HEK293 (cell line): ENCODE data around the gene PTPRN2.
A peak's percentile ranks its signal among the peaks of the same experiment; 100 is the strongest.
"Not testable (repeated sequence)": the region's sequence is repeated elsewhere in the genome, so short reads cannot be mapped to it uniquely, and the experiment has no call there.

Source experiments
- CTCF ChIA-PET: fragments of 350-600 bp; formaldehyde crosslinking; extraction: SDS; loops from one replicate; lab custom pipeline; 2021; ENCODE audit warnings: antibody characterized with exemption; lab: Yijun Ruan, JAX
- POLR2A ChIA-PET: fragments of 300-600 bp; formaldehyde crosslinking; extraction: SDS; loops from one replicate; lab custom pipeline; 2020; ENCODE audit warnings: antibody characterized with exemption, inconsistent platforms; lab: Yijun Ruan, JAX
- H3K27ac ChIP-seq: fragments of 200-500 bp; sonication (Bioruptor generic); 2 replicates; pipeline ENCODE4 v1.5.1; 2014; ENCODE audit warnings: low read depth, low read length, control low read depth, inconsistent platforms; ENCODE audit errors: extremely low read depth
- H3K36me3 ChIP-seq, 2 experiments: fragments of 200-500 bp in 1 of 2; sonication (Bioruptor generic) in 1 of 2; 1 replicate in 1 of 2; 2 replicates in 1 of 2; pipeline ENCODE4 v1.5.1; 2014 to 2017; ENCODE audit warnings: inconsistent platforms in 2 of 2, low read length in 2 of 2; ENCODE audit not compliant: control insufficient read depth in 2 of 2, insufficient read depth in 1 of 2
- H3K4me1 ChIP-seq: fragments of 200-500 bp; sonication (Bioruptor generic); 2 replicates; pipeline ENCODE4 v1.5.1; 2014; ENCODE audit warnings: mild to moderate bottlenecking, low read length, inconsistent platforms; ENCODE audit not compliant: control insufficient read depth, insufficient read depth
- H3K4me3 ChIP-seq: 2 replicates; pipeline ENCODE4 v1.5.1; 2011; ENCODE audit warnings: low read depth, mild to moderate bottlenecking, control low read depth, low read length, moderate library complexity
- H3K9me3 ChIP-seq: fragments of 200-500 bp; sonication (Bioruptor generic); 2 replicates; pipeline ENCODE4 v1.5.1; 2014; ENCODE audit warnings: low read depth, low read length, inconsistent platforms; ENCODE audit not compliant: control insufficient read depth, insufficient read depth
- GLIS1 ChIP-seq: fragments of 450-650 bp; formaldehyde crosslinking; IDR thresholded peaks from 2 replicates; pipeline ENCODE4 v1.5.1; 2016; ENCODE audit warnings: missing biosample characterization, missing genetic modification characterization
- INSM2 ChIP-seq: fragments of 450-650 bp; formaldehyde crosslinking; IDR thresholded peaks from 2 replicates; pipeline ENCODE4 v1.5.1; 2016; ENCODE audit warnings: missing biosample characterization, missing genetic modification characterization
- SCRT1 ChIP-seq: fragments of 450-650 bp; formaldehyde crosslinking; IDR thresholded peaks from 2 replicates; pipeline ENCODE4 v1.5.1; 2016; ENCODE audit warnings: missing biosample characterization, missing genetic modification characterization, borderline replicate concordance
- SETDB1 ChIP-seq: IDR thresholded peaks from one replicate; pipeline ENCODE4 v1.6.1; 2017; ENCODE audit warnings: mild to moderate bottlenecking, low read length, moderate library complexity, mixed read lengths; ENCODE audit not compliant: insufficient read length
- SP2 ChIP-seq: fragments of 450-650 bp; formaldehyde crosslinking; IDR thresholded peaks from 2 replicates; pipeline ENCODE4 v1.5.1; 2016; ENCODE audit warnings: missing biosample characterization, missing genetic modification characterization
- ZNF133 ChIP-seq: fragments of 450-650 bp; formaldehyde crosslinking; IDR thresholded peaks from 2 replicates; pipeline ENCODE4 v1.5.1; 2016; ENCODE audit warnings: missing biosample characterization, missing genetic modification characterization
- ZNF184 ChIP-seq: fragments of 450-650 bp; IDR thresholded peaks from 2 replicates; pipeline ENCODE4 v1.5.1; 2018; ENCODE audit warnings: missing biosample characterization, mild to moderate bottlenecking, missing genetic modification characterization
- ZNF223 ChIP-seq: fragments of 450-650 bp; formaldehyde crosslinking; IDR thresholded peaks from 2 replicates; pipeline ENCODE4 v1.5.1; 2016; ENCODE audit warnings: missing biosample characterization, missing genetic modification characterization
- ZNF324 ChIP-seq: fragments of 450-650 bp; formaldehyde crosslinking; IDR thresholded peaks from 2 replicates; pipeline ENCODE4 v1.5.1; 2016; ENCODE audit warnings: missing biosample characterization, missing genetic modification characterization
- ZNF350 ChIP-seq: fragments of 450-650 bp; formaldehyde crosslinking; IDR thresholded peaks from 2 replicates; pipeline ENCODE4 v1.5.0; 2017; ENCODE audit warnings: missing biosample characterization, mild to moderate bottlenecking, missing genetic modification characterization
- ZNF426 ChIP-seq: fragments of 450-650 bp; formaldehyde crosslinking; IDR thresholded peaks from 2 replicates; pipeline ENCODE4 v1.5.1; 2017; ENCODE audit warnings: missing biosample characterization, missing genetic modification characterization, mild to moderate bottlenecking, inconsistent platforms, moderate library complexity
- ZNF548 ChIP-seq: fragments of 450-650 bp; formaldehyde crosslinking; IDR thresholded peaks from 2 replicates; pipeline ENCODE4 v1.5.1; 2016; ENCODE audit warnings: missing biosample characterization, missing genetic modification characterization
- ZNF585B ChIP-seq: fragments of 450-650 bp; formaldehyde crosslinking; IDR thresholded peaks from 2 replicates; pipeline ENCODE4 v1.5.1; 2016; ENCODE audit warnings: missing biosample characterization, missing genetic modification characterization
- ZNF629 ChIP-seq: fragments of 450-650 bp; formaldehyde crosslinking; IDR thresholded peaks from 2 replicates; pipeline ENCODE4 v1.5.1; 2017; ENCODE audit warnings: missing biosample characterization, missing genetic modification characterization
- ZNF785 ChIP-seq: fragments of 450-650 bp; formaldehyde crosslinking; IDR thresholded peaks from 2 replicates; pipeline ENCODE4 v1.5.1; 2016; ENCODE audit warnings: missing biosample characterization, missing genetic modification characterization
- TF ChIP-seq, protein P1 (sequence below): fragments of 450-650 bp; formaldehyde crosslinking; IDR thresholded peaks from 2 replicates; pipeline ENCODE4 v1.5.1; 2016; ENCODE audit warnings: missing biosample characterization, missing genetic modification characterization
- TF ChIP-seq, protein P2 (sequence below): fragments of 450-650 bp; formaldehyde crosslinking; IDR thresholded peaks from 2 replicates; pipeline ENCODE4 v1.5.1; 2016; ENCODE audit warnings: missing biosample characterization, missing genetic modification characterization, low read depth
- TF ChIP-seq, protein P3 (sequence below): fragments of 450-650 bp; formaldehyde crosslinking; IDR thresholded peaks from 2 replicates; pipeline ENCODE4 v1.5.1; 2016; ENCODE audit warnings: missing biosample characterization, missing genetic modification characterization, borderline replicate concordance
- TF ChIP-seq, protein P4 (sequence below): fragments of 450-650 bp; formaldehyde crosslinking; IDR thresholded peaks from 2 replicates; pipeline ENCODE4 v1.5.1; 2016; ENCODE audit warnings: missing biosample characterization, missing genetic modification characterization

The PTPRN2 gene

DNA sequence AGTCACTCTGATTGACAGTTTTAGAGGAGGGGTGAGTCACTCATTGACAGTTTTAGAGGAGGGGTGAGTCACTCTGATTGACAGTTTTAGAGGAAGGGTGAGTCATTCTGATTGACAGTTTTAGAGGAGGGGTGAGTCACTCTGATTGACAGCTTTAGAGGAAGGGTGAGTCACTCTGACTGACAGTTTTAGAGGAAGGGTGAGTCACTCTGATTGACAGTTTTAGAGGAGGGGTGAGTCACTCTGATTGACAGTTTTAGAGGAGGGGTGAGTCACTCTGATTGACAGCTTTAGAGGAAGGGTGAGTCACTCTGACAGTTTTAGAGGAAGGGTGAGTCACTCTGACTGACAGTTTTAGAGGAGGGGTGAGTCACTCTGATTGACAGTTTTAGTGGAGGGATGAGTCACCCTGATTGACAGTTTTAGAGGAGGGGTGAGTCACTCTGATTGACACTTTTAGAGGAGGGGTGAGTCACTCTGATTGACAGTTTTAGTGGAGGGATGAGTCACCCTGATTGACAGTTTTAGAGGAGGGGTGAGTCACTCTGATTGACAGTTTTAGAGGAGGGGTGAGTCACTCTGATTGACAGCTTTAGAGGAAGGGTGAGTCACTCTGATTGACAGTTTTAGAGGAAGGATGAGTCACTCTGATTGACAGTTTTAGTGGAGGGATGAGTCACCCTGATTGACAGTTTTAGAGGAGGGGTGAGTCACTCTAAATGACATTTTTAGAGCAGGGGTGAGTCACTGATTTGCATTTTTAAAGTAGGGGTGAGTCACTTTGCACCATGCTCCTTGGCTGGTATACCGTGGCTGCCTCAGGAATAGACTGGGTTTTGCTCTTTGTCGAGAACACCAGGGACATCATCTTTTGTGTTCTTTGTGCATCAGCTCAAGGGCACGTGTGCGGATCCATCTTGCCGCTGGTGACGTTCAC, 654.1 kb downstream of the PTPRN2 start:
- H3K4me1 ChIP-seq, POLR2A ChIA-PET, H3K27ac ChIP-seq, H3K4me3 ChIP-seq, H3K36me3 ChIP-seq, CTCF ChIA-PET: not testable (repeated sequence)
- TF ChIP-seq, protein P1, sequence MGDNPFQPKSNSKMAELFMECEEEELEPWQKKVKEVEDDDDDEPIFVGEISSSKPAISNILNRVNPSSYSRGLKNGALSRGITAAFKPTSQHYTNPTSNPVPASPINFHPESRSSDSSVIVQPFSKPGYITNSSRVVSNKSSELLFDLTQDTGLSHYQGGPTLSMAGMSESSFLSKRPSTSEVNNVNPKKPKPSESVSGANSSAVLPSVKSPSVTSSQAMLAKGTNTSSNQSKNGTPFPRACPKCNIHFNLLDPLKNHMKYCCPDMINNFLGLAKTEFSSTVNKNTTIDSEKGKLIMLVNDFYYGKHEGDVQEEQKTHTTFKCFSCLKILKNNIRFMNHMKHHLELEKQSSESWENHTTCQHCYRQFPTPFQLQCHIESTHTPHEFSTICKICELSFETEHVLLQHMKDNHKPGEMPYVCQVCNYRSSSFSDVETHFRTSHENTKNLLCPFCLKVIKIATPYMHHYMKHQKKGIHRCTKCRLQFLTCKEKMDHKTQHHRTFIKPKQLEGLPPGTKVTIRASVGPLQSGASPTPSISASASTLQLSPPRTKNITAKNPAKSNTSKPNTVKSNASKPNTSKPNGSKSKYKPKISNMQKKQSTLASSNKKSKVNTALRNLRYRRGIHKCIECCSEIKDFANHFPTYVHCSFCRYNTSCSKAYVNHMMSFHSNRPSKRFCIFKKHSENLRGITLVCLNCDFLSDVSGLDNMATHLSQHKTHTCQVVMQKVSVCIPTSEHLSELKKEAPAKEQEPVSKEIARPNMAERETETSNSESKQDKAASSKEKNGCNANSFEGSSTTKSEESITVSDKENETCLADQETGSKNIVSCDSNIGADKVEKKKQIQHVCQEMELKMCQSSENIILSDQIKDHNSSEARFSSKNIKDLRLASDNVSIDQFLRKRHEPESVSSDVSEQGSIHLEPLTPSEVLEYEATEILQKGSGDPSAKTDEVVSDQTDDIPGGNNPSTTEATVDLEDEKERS: 0 out of 2 replicates have a peak, but pooled peaks have one; percentile 9
- TF ChIP-seq, protein P2, sequence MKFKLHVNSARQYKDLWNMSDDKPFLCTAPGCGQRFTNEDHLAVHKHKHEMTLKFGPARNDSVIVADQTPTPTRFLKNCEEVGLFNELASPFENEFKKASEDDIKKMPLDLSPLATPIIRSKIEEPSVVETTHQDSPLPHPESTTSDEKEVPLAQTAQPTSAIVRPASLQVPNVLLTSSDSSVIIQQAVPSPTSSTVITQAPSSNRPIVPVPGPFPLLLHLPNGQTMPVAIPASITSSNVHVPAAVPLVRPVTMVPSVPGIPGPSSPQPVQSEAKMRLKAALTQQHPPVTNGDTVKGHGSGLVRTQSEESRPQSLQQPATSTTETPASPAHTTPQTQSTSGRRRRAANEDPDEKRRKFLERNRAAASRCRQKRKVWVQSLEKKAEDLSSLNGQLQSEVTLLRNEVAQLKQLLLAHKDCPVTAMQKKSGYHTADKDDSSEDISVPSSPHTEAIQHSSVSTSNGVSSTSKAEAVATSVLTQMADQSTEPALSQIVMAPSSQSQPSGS: peak; percentile 23; the same call in 1 of the 2 replicates
- TF ChIP-seq, protein P3, sequence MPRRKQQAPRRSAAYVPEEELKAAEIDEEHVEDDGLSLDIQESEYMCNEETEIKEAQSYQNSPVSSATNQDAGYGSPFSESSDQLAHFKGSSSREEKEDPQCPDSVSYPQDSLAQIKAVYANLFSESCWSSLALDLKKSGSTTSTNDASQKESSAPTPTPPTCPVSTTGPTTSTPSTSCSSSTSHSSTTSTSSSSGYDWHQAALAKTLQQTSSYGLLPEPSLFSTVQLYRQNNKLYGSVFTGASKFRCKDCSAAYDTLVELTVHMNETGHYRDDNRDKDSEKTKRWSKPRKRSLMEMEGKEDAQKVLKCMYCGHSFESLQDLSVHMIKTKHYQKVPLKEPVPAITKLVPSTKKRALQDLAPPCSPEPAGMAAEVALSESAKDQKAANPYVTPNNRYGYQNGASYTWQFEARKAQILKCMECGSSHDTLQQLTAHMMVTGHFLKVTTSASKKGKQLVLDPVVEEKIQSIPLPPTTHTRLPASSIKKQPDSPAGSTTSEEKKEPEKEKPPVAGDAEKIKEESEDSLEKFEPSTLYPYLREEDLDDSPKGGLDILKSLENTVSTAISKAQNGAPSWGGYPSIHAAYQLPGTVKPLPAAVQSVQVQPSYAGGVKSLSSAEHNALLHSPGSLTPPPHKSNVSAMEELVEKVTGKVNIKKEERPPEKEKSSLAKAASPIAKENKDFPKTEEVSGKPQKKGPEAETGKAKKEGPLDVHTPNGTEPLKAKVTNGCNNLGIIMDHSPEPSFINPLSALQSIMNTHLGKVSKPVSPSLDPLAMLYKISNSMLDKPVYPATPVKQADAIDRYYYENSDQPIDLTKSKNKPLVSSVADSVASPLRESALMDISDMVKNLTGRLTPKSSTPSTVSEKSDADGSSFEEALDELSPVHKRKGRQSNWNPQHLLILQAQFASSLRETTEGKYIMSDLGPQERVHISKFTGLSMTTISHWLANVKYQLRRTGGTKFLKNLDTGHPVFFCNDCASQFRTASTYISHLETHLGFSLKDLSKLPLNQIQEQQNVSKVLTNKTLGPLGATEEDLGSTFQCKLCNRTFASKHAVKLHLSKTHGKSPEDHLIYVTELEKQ (tag by site-specific recombination): peak; percentile 53; the same call in 1 of the 2 replicates
- TF ChIP-seq SP2 (tag by site-specific recombination) (0 out of 2 replicates have a peak, but pooled peaks have one; percentile 29), SETDB1 (peak; percentile 84)
- TF ChIP-seq, all 188 proteins: peak for 5; not testable (repeated sequence) for 183
- H3K9me3 ChIP-seq: not testable (repeated sequence)

GRCh38 chr7:157932498-157933218, 655.0 kb downstream of the PTPRN2 start:
- Histone ChIP-seq H3K4me3 (no peak overlapping the region), H3K9me3 (no peaks in the 10 kb centered on the region), H3K4me1 (no peaks in the 10 kb centered on the region), H3K36me3 (no peaks in the 10 kb centered on the region), H3K27ac (no peak overlapping the region)
- POLR2A ChIA-PET: no interaction called here
- CTCF ChIA-PET: no interaction called here
- no peak for TF ChIP-seq ZNF133 (tag by site-specific recombination)
- TF ChIP-seq ZNF548 (tag by site-specific recombination): no peak
- TF ChIP-seq ZNF426 (tag by site-specific recombination): no peak
- no peak for TF ChIP-seq ZNF585B
- no peak for TF ChIP-seq ZNF350 (tag by site-specific recombination)
- no peak for TF ChIP-seq ZNF785
- no peak for TF ChIP-seq ZNF223 (tag by site-specific recombination)
- TF ChIP-seq INSM2 (tag by site-specific recombination): no peak
- TF ChIP-seq ZNF629 (tag by site-specific recombination): peak; percentile 51; the same call in 1 of the 2 replicates
- TF ChIP-seq, protein P2: 0 out of 2 replicates have a peak, but pooled peaks have one; percentile 23
- peak; percentile 57 for TF ChIP-seq ZNF324 (tag by site-specific recombination)
- TF ChIP-seq, protein P4, sequence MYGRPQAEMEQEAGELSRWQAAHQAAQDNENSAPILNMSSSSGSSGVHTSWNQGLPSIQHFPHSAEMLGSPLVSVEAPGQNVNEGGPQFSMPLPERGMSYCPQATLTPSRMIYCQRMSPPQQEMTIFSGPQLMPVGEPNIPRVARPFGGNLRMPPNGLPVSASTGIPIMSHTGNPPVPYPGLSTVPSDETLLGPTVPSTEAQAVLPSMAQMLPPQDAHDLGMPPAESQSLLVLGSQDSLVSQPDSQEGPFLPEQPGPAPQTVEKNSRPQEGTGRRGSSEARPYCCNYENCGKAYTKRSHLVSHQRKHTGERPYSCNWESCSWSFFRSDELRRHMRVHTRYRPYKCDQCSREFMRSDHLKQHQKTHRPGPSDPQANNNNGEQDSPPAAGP: peak; percentile 83
- TF ChIP-seq ZNF184: no peak; the same call in 1 of the 2 replicates
- no peak for TF ChIP-seq SCRT1 (tag by site-specific recombination)
- TF ChIP-seq GLIS1 (tag by site-specific recombination): no peak
